Renal pelvis (tissue), 4 donors: ENCODE measurements around the gene TNS1. TPM values are rescaled to one million over a fixed set of nuclear protein-coding genes. Genes with fewer than 3 reads are reported as not detected.

Source experiments
- DNase-seq: peaks from one replicate; pipeline ENCODE4 v3.0.0-alpha.2; 2013
- polyA plus RNA-seq, 3 donors: library from polyadenylated mRNA; unstranded; fragments of 120-200 nt; gene quantifications; one replicate each; pipeline ENCODE4 v1.2.1, GENCODE V29; 2013; ENCODE audit not compliant: insufficient read length in 3 of 3

The TNS1 gene
- polyA plus RNA-seq, 3 donors: 56.6 to 75.9 (median 67.8) TPM

GRCh38 chr2:217930761-217931563 is 71.8 kb downstream of the TNS1 start:
- no peak for DNase-seq

GRCh38 chr2:217929757-217930707 is 72.8 kb downstream of the TNS1 start:
- DNase-seq: no peak

GRCh38 chr2:217929272-217929671 is 73.5 kb downstream of the TNS1 start:
- no peak for DNase-seq

DNA sequence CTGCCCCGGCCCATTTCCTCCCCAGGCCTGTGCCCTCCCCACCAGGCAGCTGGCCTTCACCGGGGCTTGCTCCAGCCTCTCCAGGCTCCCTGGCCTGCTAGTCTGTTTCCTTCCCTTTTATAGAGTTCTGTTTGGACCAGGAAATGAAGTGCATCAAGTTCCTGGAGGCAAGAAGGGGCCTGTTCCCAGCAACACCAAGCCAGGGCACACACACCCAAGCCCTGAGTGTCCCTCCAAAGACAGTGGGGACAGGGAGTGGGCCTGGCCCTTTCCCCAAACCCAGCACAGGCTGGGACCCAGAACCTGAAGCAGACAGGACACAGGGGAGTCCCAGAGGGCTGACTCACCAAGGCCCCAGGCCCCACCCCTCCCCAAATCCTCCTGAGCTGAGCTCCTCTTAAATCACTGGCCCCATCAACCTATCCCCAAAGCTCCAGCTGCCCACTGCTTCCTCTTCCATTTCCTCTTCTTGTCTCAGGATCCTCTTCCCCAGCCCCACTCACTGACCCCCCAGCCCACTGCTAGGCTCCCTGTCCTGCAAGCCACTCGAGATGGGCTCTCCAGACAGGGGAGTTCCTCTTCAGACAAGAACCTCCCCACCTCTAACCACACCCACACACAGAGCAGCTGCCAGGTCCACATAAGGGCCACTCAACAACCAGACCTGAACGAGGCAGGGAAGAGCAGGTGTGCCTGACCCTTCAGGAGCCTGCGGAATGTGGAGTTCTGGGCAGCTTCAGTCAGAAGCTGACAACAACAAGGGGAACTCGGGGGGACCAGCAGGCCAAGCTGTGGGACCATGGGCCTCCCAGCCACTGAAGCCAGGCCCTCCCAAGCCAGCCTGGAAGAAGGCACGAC is 74.2 kb downstream of the TNS1 start:
- DNase-seq: no peak

GRCh38 chr2:217927601-217928323 is 75.0 kb downstream of the TNS1 start:
- no peak for DNase-seq

GRCh38 chr2:217926801-217927200 is 76.0 kb downstream of the TNS1 start:
- no peak for DNase-seq

DNA sequence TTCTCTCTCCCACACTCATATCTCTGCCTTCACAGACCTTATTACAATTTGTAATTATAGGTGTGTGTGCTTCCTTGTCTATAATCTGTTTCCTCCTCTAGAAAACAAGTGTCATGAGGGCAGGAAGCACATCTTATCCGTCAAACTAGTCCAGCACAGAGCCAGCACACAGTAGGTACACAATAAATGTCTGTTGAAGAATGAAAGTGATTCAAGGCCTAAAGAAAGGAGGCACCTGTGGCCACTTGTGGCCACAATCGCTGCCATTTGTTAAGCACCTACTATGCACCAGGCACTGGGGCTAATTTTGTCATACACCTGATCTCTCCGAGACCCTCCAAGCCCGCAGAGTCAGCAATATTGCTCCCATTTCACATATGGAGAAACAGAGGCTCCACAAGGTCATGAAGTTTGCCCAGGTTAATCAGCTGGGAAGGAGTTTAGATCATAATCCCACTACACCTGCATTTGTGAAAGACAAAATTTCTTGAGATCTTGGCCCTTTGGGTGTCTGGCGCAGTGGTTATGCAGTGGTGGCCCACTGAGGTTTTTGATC is 78.4 kb downstream of the TNS1 start:
- DNase-seq: no peak

DNA sequence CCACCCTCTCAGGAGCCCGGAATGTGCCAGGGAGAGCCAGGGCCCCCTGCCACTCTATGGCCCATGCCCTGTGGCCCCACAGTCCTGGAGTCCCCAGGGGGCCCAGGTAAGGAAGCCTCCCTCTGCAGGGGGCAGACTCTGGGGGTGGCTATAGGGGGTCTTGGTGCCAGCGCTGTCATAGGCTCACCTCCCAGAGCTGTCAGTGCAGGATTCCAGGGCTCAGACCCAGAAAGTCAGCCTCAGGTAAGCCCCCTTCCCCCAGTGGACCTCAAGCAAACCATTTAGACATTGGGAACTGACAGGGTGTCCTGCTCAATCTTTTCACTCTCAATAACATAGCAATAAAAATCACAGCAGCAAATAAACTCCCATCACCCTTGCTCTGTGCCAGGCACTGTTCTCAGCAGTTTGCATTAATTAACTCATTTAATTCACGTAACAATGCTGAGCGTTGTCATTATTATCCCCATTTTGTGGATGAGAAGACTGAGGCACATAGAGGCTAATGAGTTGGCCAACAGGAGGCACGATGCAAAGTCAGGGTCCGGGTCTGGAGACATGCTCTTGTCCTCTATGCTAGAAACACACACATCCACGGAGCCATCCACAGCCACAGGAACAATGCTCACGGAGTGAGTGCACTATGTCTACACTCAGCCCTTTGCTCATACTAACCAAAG is 79.6 kb downstream of the TNS1 start:
- no peak for DNase-seq

GRCh38 chr2:217922101-217923006 is 80.4 kb downstream of the TNS1 start:
- DNase-seq: no peak

DNA sequence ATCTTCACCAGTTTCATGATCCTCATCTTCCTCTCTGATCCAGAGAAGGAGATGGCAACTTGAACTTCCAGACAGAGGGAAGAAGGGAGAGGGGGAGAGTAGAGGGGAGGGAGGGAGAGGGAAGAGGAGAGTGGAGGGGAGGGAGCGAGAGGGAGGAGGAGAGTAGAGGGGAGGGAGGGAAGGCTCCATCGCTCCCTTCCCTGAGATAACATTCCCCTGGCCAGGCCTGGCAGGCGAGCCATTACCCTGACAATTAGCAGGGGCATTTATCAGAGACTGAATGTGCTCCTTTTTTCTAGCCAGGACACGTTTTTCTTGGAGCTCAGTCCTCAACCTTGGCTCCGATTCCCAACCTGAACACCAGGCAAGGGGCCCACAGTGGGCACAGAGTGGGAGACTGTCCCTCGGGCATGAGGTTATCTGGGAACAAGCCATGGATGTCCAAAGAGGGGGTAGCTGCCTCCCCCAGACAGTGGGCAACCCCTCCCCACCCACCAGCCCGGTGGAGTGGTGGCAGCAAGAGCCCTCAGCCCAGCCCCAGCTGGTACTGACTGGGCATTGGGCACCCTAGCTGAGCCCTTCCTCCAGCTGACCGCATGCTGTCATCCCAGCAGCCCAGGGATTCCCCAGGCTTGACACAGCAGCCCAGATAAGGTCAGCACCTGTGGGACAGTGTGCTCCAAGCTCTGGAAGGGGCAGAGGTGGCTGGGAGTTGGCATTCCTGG is 81.8 kb downstream of the TNS1 start:
- no peak for DNase-seq

- DNase-seq: no peak
Measured at GRCh38 chr2:217919781-217920351, 82.9 kb downstream of the TNS1 start.

GRCh38 chr2:217919204-217919603 is 83.6 kb downstream of the TNS1 start:
- DNase-seq: no peak

DNA sequence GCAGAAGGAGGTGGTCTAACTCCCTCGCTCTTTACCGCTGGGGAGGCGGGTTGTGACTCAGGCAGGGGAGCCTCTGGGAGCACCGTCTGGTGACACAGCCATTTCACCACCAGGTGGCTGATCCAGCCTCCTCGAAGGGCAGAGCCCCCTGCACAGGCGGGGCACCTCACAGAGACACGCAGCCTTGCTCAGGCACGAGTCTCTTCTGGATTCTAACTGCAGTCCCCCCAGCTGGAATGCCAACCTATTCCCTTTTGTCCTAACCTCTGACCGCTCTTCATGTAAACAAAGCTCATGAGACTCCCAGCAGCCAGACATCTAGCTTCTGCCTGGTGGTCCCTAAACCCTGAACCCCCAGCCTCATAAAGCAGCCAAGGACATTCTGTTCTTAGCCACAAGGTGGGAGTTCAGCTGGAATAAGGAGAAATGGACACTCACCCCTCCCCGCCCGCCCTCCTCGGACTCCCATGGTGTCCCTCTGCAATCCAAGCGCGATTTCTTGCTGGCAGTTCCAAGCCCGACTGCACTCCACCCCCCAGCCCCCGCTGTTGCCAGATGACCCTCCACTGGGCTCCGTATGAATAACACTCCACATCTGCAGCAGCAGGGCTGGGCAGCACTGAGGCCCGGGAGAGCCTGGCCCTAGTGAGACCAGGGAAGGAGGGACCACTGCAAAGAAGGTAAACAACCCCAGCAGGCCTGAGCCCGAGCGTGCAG is 84.3 kb downstream of the TNS1 start:
- DNase-seq: no peak

DNA sequence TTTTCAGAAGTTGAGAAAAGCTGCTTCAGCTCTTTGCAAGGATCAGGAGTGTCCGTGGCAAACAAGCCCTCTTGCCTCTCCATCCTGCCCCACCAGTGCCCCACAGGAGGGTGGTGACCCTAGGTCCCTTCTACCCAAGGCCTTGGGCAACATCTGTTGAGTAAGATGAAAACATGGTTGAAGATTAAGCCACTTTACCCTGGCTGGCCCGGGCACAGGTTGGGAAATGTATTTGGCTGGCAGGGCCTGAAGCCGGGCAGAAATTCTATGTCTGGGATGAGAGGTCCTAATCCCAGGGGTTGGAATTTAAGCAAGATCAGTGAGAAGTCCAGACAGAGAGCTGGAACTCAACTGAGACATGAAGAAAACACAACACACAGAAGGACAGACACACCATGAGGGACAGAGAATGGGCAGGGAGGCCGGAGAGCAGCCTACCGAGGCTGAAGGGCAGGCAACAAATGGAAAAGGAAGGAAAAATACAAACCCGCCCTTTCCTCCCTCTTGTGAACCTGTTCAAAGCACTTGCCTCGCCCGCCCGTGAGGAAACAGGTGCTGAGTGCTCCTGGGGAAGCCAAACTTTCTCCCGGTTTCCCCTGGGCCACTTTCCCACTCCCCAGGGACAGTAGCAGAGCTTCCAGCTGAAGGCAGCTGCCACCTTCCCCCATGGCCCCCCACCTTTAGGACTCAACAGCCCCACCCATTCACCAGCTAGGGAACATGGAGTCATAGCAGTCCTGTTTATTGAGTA is 86.1 kb downstream of the TNS1 start:
- no peak for DNase-seq

DNA sequence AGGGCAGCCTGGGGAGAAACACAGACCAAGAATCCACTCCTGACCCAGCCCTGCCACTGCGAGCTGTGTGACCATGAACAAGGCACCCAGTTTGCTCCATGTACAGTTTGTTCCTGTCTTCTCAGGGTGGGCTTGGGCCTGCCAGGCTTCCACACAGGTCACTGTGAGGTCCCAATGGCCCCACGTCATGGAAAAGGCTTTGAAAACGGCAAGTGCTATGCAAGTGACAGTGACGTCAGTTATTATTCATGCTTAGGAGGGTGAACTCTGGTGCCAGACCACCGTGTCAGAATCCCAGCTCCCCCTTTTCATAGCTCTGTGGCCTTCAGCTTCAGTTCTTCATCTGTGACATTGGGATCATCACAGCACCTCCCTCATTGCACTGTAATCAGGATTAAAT is 87.1 kb downstream of the TNS1 start:
- no peak for DNase-seq

GRCh38 chr2:217914878-217915277 is 87.9 kb downstream of the TNS1 start:
- no peak for DNase-seq

GRCh38 chr2:217914078-217914477 is 88.7 kb downstream of the TNS1 start:
- no peak for DNase-seq
